ENCODE results near the gene PRR14.

Gene PRR14

DNA sequence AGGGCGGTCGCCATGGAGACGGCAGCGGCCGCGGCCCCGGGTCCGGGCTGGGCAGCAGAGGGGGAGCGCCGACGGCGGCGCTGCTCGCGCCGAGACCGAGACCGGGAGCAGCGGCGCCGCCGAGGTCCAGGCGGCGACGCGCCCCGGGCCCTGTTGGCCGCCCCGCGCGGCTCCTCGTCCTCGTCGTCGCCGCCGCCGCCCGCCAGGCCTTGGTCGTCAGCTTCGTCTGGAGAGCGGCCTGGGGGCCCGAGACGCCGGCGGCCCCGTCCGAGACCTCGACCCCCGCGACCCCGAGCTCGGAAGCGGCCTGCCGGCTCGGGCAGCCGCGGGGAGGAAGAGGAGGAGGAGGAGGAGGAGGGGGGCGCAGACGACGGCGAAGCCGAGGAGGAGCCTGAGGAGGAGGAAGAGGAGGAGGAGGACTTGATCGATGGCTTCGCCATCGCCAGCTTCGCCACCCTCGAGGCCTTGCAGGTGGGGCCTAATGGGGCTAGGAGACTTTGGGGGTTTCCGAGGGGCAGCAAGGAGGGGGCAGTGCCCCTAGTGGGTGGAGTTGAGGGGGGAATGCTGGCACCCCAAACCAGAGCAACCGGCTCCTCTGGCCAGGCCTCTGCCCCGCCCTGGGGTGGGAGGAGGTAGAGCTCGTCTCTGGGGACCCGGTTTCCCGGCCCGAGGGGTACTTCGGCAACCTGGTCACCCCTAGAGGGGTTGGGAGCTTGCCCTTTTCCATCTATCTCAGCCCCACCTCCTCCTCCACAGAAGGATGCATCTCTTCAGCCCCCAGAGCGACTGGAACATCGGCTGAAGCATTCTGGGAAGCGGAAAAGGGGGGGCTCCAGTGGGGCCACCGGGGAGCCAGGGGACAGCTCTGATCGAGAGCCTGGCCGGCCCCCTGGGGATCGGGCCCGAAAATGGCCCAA, 9.0 kb downstream of the PRR14 start (continued):
- TF ChIP-seq, protein P1, sequence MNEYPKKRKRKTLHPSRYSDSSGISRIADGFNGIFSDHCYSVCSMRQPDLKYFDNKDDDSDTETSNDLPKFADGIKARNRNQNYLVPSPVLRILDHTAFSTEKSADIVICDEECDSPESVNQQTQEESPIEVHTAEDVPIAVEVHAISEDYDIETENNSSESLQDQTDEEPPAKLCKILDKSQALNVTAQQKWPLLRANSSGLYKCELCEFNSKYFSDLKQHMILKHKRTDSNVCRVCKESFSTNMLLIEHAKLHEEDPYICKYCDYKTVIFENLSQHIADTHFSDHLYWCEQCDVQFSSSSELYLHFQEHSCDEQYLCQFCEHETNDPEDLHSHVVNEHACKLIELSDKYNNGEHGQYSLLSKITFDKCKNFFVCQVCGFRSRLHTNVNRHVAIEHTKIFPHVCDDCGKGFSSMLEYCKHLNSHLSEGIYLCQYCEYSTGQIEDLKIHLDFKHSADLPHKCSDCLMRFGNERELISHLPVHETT (tag by site-specific recombination; IDR thresholded peaks at IDR 0.05), result peak; percentile 53; the same call in 1 of the 2 replicates
- TF ChIP-seq SP7 (tag by site-specific recombination; IDR thresholded peaks at IDR 0.05), result peak; percentile 20; the same call in 1 of the 2 replicates
- peak; percentile 39; the same call in 1 of the 2 replicates for TF ChIP-seq INSM2 (tag by site-specific recombination; IDR thresholded peaks at IDR 0.05)
- peak; percentile 38 for TF ChIP-seq ZNF335 (tag by site-specific recombination; conservative IDR thresholded peaks at IDR 0.05)
- no peak for TF ChIP-seq ZNF354C (tag by site-specific recombination; IDR thresholded peaks at IDR 0.05; ENCODE audit: borderline replicate concordance, low read depth)
- 0 out of 2 replicates have a peak, but pooled peaks have one; percentile 5 for TF ChIP-seq ZNF623 (tag by site-specific recombination; IDR thresholded peaks at IDR 0.05)
- TF ChIP-seq, protein P2, sequence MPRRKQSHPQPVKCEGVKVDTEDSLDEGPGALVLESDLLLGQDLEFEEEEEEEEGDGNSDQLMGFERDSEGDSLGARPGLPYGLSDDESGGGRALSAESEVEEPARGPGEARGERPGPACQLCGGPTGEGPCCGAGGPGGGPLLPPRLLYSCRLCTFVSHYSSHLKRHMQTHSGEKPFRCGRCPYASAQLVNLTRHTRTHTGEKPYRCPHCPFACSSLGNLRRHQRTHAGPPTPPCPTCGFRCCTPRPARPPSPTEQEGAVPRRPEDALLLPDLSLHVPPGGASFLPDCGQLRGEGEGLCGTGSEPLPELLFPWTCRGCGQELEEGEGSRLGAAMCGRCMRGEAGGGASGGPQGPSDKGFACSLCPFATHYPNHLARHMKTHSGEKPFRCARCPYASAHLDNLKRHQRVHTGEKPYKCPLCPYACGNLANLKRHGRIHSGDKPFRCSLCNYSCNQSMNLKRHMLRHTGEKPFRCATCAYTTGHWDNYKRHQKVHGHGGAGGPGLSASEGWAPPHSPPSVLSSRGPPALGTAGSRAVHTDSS (tag by site-specific recombination; IDR thresholded peaks at IDR 0.05), result peak; percentile 96
- TF ChIP-seq SP3 (tag by site-specific recombination; IDR thresholded peaks at IDR 0.05), result peak; percentile 88
- no peak for TF ChIP-seq ZNF433 (tag by site-specific recombination; IDR thresholded peaks at IDR 0.05; ENCODE audit: low read depth)
- 0 out of 2 replicates have a peak, but pooled peaks have one; percentile 1 for TF ChIP-seq ZNF596 (tag by site-specific recombination; IDR thresholded peaks at IDR 0.05)

GRCh38 chr16:30660424-30661261, 9.9 kb downstream of the PRR14 start:
- TF ChIP-seq, protein P3, sequence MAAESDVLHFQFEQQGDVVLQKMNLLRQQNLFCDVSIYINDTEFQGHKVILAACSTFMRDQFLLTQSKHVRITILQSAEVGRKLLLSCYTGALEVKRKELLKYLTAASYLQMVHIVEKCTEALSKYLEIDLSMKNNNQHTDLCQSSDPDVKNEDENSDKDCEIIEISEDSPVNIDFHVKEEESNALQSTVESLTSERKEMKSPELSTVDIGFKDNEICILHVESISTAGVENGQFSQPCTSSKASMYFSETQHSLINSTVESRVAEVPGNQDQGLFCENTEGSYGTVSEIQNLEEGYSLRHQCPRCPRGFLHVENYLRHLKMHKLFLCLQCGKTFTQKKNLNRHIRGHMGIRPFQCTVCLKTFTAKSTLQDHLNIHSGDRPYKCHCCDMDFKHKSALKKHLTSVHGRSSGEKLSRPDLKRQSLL (tag by site-specific recombination; IDR thresholded peaks at IDR 0.05), result no peak
- TF ChIP-seq SP3 (tag by site-specific recombination; IDR thresholded peaks at IDR 0.05) (no peak), KLF16 (tag by site-specific recombination; IDR thresholded peaks at IDR 0.05) (0 out of 2 replicates have a peak, but pooled peaks have one; percentile 17), ZSCAN18 (tag by site-specific recombination; IDR thresholded peaks at IDR 0.05) (no peak), ZNF335 (tag by site-specific recombination; conservative IDR thresholded peaks at IDR 0.05) (peak; percentile 92), ZNF394 (tag by site-specific recombination; IDR thresholded peaks at IDR 0.05; ENCODE audit: borderline replicate concordance) (0 out of 2 replicates have a peak, but pooled peaks have one; percentile 12), ZNF707 (tag by site-specific recombination; IDR thresholded peaks at IDR 0.05) (no peak), ZIC2 (tag by site-specific recombination; IDR thresholded peaks at IDR 0.05) (0 out of 2 replicates have a peak, but pooled peaks have one; percentile 11), ZNF561 (tag by site-specific recombination; IDR thresholded peaks at IDR 0.05; ENCODE audit: borderline replicate concordance) (no peak)
- TF ChIP-seq, protein P4, sequence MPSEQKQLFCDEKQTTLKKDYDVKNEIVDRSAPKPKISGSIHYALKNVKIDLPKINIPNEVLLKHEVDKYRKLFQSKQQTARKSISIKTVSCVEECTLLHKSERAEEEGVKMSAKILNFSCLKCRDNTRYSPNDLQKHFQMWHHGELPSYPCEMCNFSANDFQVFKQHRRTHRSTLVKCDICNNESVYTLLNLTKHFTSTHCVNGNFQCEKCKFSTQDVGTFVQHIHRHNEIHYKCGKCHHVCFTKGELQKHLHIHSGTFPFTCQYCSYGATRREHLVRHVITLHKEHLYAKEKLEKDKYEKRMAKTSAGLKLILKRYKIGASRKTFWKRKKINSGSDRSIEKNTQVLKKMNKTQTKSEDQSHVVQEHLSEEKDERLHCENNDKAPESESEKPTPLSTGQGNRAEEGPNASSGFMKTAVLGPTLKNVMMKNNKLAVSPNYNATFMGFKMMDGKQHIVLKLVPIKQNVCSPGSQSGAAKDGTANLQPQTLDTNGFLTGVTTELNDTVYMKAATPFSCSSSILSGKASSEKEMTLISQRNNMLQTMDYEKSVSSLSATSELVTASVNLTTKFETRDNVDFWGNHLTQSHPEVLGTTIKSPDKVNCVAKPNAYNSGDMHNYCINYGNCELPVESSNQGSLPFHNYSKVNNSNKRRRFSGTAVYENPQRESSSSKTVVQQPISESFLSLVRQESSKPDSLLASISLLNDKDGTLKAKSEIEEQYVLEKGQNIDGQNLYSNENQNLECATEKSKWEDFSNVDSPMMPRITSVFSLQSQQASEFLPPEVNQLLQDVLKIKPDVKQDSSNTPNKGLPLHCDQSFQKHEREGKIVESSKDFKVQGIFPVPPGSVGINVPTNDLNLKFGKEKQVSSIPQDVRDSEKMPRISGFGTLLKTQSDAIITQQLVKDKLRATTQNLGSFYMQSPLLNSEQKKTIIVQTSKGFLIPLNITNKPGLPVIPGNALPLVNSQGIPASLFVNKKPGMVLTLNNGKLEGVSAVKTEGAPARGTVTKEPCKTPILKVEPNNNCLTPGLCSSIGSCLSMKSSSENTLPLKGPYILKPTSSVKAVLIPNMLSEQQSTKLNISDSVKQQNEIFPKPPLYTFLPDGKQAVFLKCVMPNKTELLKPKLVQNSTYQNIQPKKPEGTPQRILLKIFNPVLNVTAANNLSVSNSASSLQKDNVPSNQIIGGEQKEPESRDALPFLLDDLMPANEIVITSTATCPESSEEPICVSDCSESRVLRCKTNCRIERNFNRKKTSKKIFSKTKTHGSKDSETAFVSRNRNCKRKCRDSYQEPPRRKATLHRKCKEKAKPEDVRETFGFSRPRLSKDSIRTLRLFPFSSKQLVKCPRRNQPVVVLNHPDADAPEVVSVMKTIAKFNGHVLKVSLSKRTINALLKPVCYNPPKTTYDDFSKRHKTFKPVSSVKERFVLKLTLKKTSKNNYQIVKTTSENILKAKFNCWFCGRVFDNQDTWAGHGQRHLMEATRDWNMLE (tag by site-specific recombination; conservative IDR thresholded peaks at IDR 0.05; ENCODE audit: low read depth), result no peak
- POLR2A ChIA-PET, result interaction anchor here (0.6 to 2.6 kb wide), 7 partner anchors 10 to 291 kb away, joined by 3 to 29 read pairs (median 7); partner anchors contain the start of genes PRR14, SRCAP and ZNF689
- Histone ChIP-seq H3K9me3 (ENCODE audit: control insufficient read depth, insufficient read depth, low read depth, low read length) (no peaks in the 10 kb centered on the region), H3K4me3 (ENCODE audit: low read depth, low read length) (peak overlapping the region; percentile 91), H3K36me3 (ENCODE audit: control insufficient read depth in 2 of 2, insufficient read depth in 1 of 2, low read length in 2 of 2) (peaks cover 34 to 68% of the 10 kb centered on the region in 2 experiments; a peak in 2 of 3 replicates), H3K4me1 (ENCODE audit: control insufficient read depth, insufficient read depth, low read length) (peaks cover 7% of the 10 kb centered on the region), H3K27ac (ENCODE audit: extremely low read depth, low read depth, low read length) (peak overlapping the region; percentile 95)
- CTCF ChIA-PET, result interaction anchor here (0.6 to 4.1 kb wide), 5 partner anchors 11 to 500 kb away, joined by 3 to 43 read pairs (median 4); no protein-coding TSS in a partner anchor
